HG03442 (cell line): ENCODE data around the gene CBFB.
"Not testable (repeated sequence)": the region's sequence is repeated elsewhere in the genome, so short reads cannot be mapped to it uniquely, and the experiment has no call there.

Source experiments
- ATAC-seq: cut with Tn5 transposase; IDR thresholded peaks from one replicate; pipeline ENCODE4 v1.9.1; 2021; ENCODE audit warnings: mild to moderate bottlenecking, moderate library complexity; ENCODE audit not compliant: unreplicated experiment

The CBFB gene

GRCh38 chr16:67120025-67120424, 91.1 kb downstream of the CBFB start:
- ATAC-seq, result no peak

GRCh38 chr16:67122799-67123198, 93.8 kb downstream of the CBFB start:
- not testable (repeated sequence) for ATAC-seq

GRCh38 chr16:67128417-67128816, 99.5 kb downstream of the CBFB start:
- ATAC-seq, result no peak

GRCh38 chr16:67128887-67129286, 99.9 kb downstream of the CBFB start:
- no peak for ATAC-seq

GRCh38 chr16:67129422-67129821, 100.5 kb downstream of the CBFB start:
- ATAC-seq, result no peak

- no peak for ATAC-seq
These were observed 108.7 kb downstream of the CBFB start for GRCh38 chr16:67137605-67138004.

- no peak for ATAC-seq
These were observed 112.4 kb downstream of the CBFB start for GRCh38 chr16:67141391-67141790.

GRCh38 chr16:67142342-67142741, 113.4 kb downstream of the CBFB start:
- no peak for ATAC-seq

- ATAC-seq, result no peak
These were observed 116.0 kb downstream of the CBFB start for GRCh38 chr16:67144943-67145342.

GRCh38 chr16:67145746-67146145, 116.8 kb downstream of the CBFB start:
- ATAC-seq, result no peak

GRCh38 chr16:67146523-67147357, 117.8 kb downstream of the CBFB start:
- no peak for ATAC-seq

- ATAC-seq, result no peak
These were observed 118.6 kb downstream of the CBFB start for GRCh38 chr16:67147437-67148140.

- no peak for ATAC-seq
These were observed 119.3 kb downstream of the CBFB start for GRCh38 chr16:67148221-67148620.

GRCh38 chr16:67148656-67149275, 119.8 kb downstream of the CBFB start:
- ATAC-seq, result no peak

GRCh38 chr16:67149276-67150046, 120.5 kb downstream of the CBFB start:
- ATAC-seq, result no peak

- peak; percentile 42 for ATAC-seq
These were observed 121.3 kb downstream of the CBFB start for GRCh38 chr16:67150047-67150832.
